Neural progenitor cell (in vitro differentiated cells): ENCODE measurements around the gene SLC24A4. TPM values are rescaled to one million over a fixed set of nuclear protein-coding genes. Genes with fewer than 3 reads are reported as not detected.

Experiments
- DNase-seq: peaks from one replicate; pipeline ENCODE4 v3.0.0-alpha.2; 2016; ENCODE audit warnings: low spot score
- H2AFZ ChIP-seq: fragments of 200-600 bp; sonication (generic); replicated peaks from 2 replicates; pipeline ENCODE4 v1.6.1; 2016; ENCODE audit warnings: antibody characterized with exemption
- H3F3A ChIP-seq: fragments of 200-600 bp; sonication (generic); 2 replicates; pipeline ENCODE4 v1.6.1; 2016; ENCODE audit warnings: antibody characterized with exemption, low read depth
- H3K27ac ChIP-seq: fragments of 200-600 bp; sonication (generic); 2 replicates; pipeline ENCODE4 v1.5.1; 2016; ENCODE audit warnings: mild to moderate bottlenecking
- H3K27me3 ChIP-seq: fragments of 200-600 bp; sonication (generic); 2 replicates; pipeline ENCODE4 v1.6.1; 2016; ENCODE audit warnings: mild to moderate bottlenecking, moderate library complexity
- H3K36me3 ChIP-seq: fragments of 200-600 bp; sonication (generic); 2 replicates; pipeline ENCODE4 v1.5.1; 2016
- H3K4me1 ChIP-seq: fragments of 200-600 bp; sonication (generic); 2 replicates; pipeline ENCODE4 v1.6.1; 2016; ENCODE audit warnings: mixed run types
- H3K4me2 ChIP-seq: fragments of 200-600 bp; sonication (generic); 2 replicates; pipeline ENCODE4 v1.6.1; 2016
- H3K4me3 ChIP-seq: fragments of 200-600 bp; sonication (generic); 2 replicates; pipeline ENCODE4 v1.5.1; 2016
- H3K79me2 ChIP-seq: fragments of 200-600 bp; sonication (generic); 2 replicates; pipeline ENCODE4 v1.6.1; 2016; ENCODE audit warnings: low read depth
- H3K9ac ChIP-seq: fragments of 200-600 bp; sonication (generic); 2 replicates; pipeline ENCODE4 v1.6.1; 2016
- H3K9me3 ChIP-seq: fragments of 200-600 bp; sonication (generic); 2 replicates; pipeline ENCODE4 v1.5.1; 2016; ENCODE audit warnings: low read depth
- H4K20me1 ChIP-seq: fragments of 200-600 bp; sonication (generic); 2 replicates; pipeline ENCODE4 v1.6.1; 2016; ENCODE audit warnings: low read depth
- H3K27ac Mint-ChIP-seq: 3 replicates; pipeline ENCODE4 v1.8.0; 2021; ENCODE audit warnings: mixed read lengths
- H3K27me3 Mint-ChIP-seq: 2 replicates; pipeline ENCODE4 v1.8.0; 2022; ENCODE audit warnings: low read depth, mild to moderate bottlenecking, inconsistent platforms, moderate library complexity, mixed read lengths; ENCODE audit not compliant: insufficient read depth
- H3K36me3 Mint-ChIP-seq: 3 replicates; pipeline ENCODE4 v1.8.0; 2021; ENCODE audit warnings: mixed read lengths
- H3K4me1 Mint-ChIP-seq: 3 replicates; pipeline ENCODE4 v1.8.0; 2021; ENCODE audit warnings: mixed read lengths
- H3K4me3 Mint-ChIP-seq: 3 replicates; pipeline ENCODE4 v1.8.0; 2021; ENCODE audit warnings: mild to moderate bottlenecking, moderate library complexity, mixed read lengths
- H3K9me3 Mint-ChIP-seq: 3 replicates; pipeline ENCODE4 v1.8.0; 2020; ENCODE audit warnings: mixed read lengths
- CTCF ChIP-seq: fragments of 200-600 bp; sonication (generic); IDR thresholded peaks from 2 replicates; pipeline ENCODE4 v1.5.1; 2017; ENCODE audit warnings: antibody characterized with exemption, mild to moderate bottlenecking
- EZH2 ChIP-seq: fragments of 200-600 bp; sonication (generic); IDR thresholded peaks from 2 replicates; pipeline ENCODE4 v1.6.1; 2017; ENCODE audit warnings: antibody characterized with exemption, mild to moderate bottlenecking, moderate library complexity
- EZH2phosphoT487 ChIP-seq: fragments of 200-600 bp; sonication (generic); IDR thresholded peaks from 2 replicates; pipeline ENCODE4 v1.6.1; 2017; ENCODE audit warnings: antibody characterized with exemption
- total RNA-seq: library from RNA; depleted of rRNA; stranded (reverse); fragments of >200 nt; gene quantifications from 2 replicates; pipeline ENCODE4 v1.2.3, GENCODE V29; 2015; ENCODE audit warnings: low replicate concordance

SLC24A4 gene
- total RNA-seq, 1 donor from 2014 or later: 0.73 TPM

- H3K36me3 ChIP-seq: no peaks in the 10 kb centered on the region
- H3K4me3 ChIP-seq: no peak overlapping the region
- no peaks in the 10 kb centered on the region for H3K79me2 ChIP-seq
- no peaks in the 10 kb centered on the region for H3K9me3 ChIP-seq
- peaks cover 7% of the 10 kb centered on the region for H3K4me1 ChIP-seq
- Mint-ChIP-seq H3K27ac (no peak overlapping the region), H3K36me3 (no peaks in the 10 kb centered on the region), H3K27me3 (peaks cover 8% of the 10 kb centered on the region), H3K4me1 (peaks cover 18% of the 10 kb centered on the region), H3K4me3 (no peak overlapping the region), H3K9me3 (no peaks in the 10 kb centered on the region)
- TF ChIP-seq EZH2 (no peak), EZH2phosphoT487 (no peak), CTCF (no peak)
- no peak overlapping the region for H3K27ac ChIP-seq
- H3K9ac ChIP-seq: no peak overlapping the region
- H3K27me3 ChIP-seq: no peaks in the 10 kb centered on the region
- no peaks in the 10 kb centered on the region for H3F3A ChIP-seq
- H3K4me2 ChIP-seq: no peak overlapping the region
- H2AFZ ChIP-seq: no peak overlapping the region
- H4K20me1 ChIP-seq: no peaks in the 10 kb centered on the region
- DNase-seq: peak; percentile 11
Measured at GRCh38 chr14:92495027-92495426, 172.1 kb downstream of the SLC24A4 start.

GRCh38 chr14:92496191-92496857, 173.4 kb downstream of the SLC24A4 start:
- Histone ChIP-seq H3K27me3 (no peaks in the 10 kb centered on the region), H3K27ac (no peak overlapping the region), H3K9ac (no peak overlapping the region), H4K20me1 (no peaks in the 10 kb centered on the region), H3K36me3 (no peaks in the 10 kb centered on the region), H3F3A (no peaks in the 10 kb centered on the region), H3K4me2 (no peak overlapping the region), H3K4me3 (no peak overlapping the region), H3K4me1 (peaks cover 15% of the 10 kb centered on the region), H2AFZ (no peak overlapping the region), H3K9me3 (no peaks in the 10 kb centered on the region), H3K79me2 (no peaks in the 10 kb centered on the region)
- TF ChIP-seq CTCF: no peak
- no peak overlapping the region for H3K27ac Mint-ChIP-seq
- H3K9me3 Mint-ChIP-seq: no peaks in the 10 kb centered on the region
- peaks cover 24% of the 10 kb centered on the region for H3K4me1 Mint-ChIP-seq
- H3K4me3 Mint-ChIP-seq: no peak overlapping the region
- H3K36me3 Mint-ChIP-seq: no peaks in the 10 kb centered on the region
- no peak for DNase-seq
- peaks cover 10% of the 10 kb centered on the region for H3K27me3 Mint-ChIP-seq

GRCh38 chr14:92497391-92497790, 174.4 kb downstream of the SLC24A4 start:
- H3K4me3 Mint-ChIP-seq: no peak overlapping the region
- Histone ChIP-seq H2AFZ (peak overlapping the region; percentile 77), H3K9ac (no peak overlapping the region), H3K27me3 (no peaks in the 10 kb centered on the region), H3K79me2 (no peaks in the 10 kb centered on the region), H3K4me1 (peaks cover 15% of the 10 kb centered on the region), H3K4me3 (no peak overlapping the region), H3K27ac (no peak overlapping the region), H4K20me1 (no peaks in the 10 kb centered on the region), H3F3A (no peaks in the 10 kb centered on the region), H3K4me2 (no peak overlapping the region), H3K9me3 (no peaks in the 10 kb centered on the region), H3K36me3 (no peaks in the 10 kb centered on the region)
- H3K27me3 Mint-ChIP-seq: peaks cover 9% of the 10 kb centered on the region
- H3K9me3 Mint-ChIP-seq: no peaks in the 10 kb centered on the region
- TF ChIP-seq EZH2 (no peak), CTCF (no peak), EZH2phosphoT487 (no peak)
- no peak for DNase-seq
- no peak overlapping the region for H3K27ac Mint-ChIP-seq
- H3K4me1 Mint-ChIP-seq: peaks cover 22% of the 10 kb centered on the region
- no peaks in the 10 kb centered on the region for H3K36me3 Mint-ChIP-seq
